HG03565 (cell line): ENCODE data around the gene PICALM.

Experiments used
- ATAC-seq: cut with Tn5 transposase; IDR thresholded peaks from one replicate; pipeline ENCODE4 v1.9.1; 2021; ENCODE audit warnings: mild to moderate bottlenecking, moderate library complexity; ENCODE audit not compliant: unreplicated experiment

PICALM gene

GRCh38 chr11:86050196-86050709 is 18.6 kb downstream of the PICALM start:
- no peak for ATAC-seq

- no peak for ATAC-seq
Observed at GRCh38 chr11:86047275-86047991, 21.5 kb downstream of the PICALM start.

DNA sequence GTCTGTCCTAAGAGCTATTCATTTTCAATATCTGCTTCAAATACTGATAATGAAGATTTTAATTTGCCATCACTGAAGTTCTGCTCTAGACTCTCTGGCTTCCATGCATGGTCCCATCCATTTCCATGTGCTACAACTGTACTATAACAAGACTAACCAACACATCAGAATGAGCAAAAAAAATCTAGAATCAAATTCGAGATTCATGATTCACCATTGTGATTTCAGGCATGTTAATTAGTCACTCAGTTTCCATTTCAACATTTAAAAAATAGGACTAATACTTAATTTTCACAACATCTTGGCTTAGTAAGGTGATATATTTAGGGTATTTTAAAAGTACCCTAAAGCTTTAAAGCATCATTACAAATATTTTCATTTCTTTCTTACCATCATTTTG is 22.8 kb downstream of the PICALM start:
- no peak for ATAC-seq

GRCh38 chr11:86043765-86044503 is 24.9 kb downstream of the PICALM start:
- ATAC-seq: no peak

DNA sequence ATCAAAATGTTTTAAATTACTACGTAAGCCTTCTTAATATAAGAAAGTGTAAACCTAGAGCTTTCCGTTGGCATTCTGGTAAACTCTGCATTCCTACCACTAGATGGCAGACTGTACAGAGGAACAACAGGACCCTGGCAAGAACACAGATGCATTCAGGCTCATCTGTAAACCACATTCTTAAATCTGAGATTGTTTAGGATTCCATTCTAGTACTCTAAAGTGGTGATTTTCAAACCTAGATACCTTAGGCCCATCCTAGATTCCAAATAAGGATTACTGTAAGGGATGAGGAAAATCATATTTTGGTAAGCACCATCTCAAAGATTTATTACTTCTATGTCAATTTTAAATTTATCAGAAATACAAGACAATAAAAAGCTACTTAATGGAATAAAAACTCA is 26.9 kb downstream of the PICALM start:
- peak; percentile 60 for ATAC-seq

- no peak for ATAC-seq
Observed at GRCh38 chr11:86040919-86041850, 27.7 kb downstream of the PICALM start.

DNA sequence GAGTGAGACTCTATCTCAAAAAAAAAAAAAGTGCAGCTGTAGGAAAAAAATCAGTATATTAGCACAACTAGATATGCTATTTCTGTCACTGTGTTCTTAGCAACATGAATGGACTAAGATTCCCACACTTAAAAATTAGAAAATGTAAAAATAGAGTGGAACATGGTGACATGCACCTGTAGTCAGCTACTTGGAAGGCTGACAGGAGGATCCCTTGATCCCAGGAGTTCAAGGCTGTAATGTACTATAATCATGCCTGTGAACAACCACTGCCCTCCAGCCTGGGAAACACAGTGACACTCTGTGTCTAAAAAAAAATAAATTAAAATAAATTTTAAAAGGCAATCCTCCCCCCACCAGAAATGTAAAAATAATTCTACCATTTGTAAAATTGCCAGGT is 29.8 kb downstream of the PICALM start:
- no peak for ATAC-seq

- ATAC-seq: no peak
Observed at GRCh38 chr11:86037743-86038142, 31.1 kb downstream of the PICALM start.

- no peak for ATAC-seq
Observed at GRCh38 chr11:86035920-86036319, 33.0 kb downstream of the PICALM start.

- no peak for ATAC-seq
Observed at GRCh38 chr11:86035164-86035563, 33.7 kb downstream of the PICALM start.

DNA sequence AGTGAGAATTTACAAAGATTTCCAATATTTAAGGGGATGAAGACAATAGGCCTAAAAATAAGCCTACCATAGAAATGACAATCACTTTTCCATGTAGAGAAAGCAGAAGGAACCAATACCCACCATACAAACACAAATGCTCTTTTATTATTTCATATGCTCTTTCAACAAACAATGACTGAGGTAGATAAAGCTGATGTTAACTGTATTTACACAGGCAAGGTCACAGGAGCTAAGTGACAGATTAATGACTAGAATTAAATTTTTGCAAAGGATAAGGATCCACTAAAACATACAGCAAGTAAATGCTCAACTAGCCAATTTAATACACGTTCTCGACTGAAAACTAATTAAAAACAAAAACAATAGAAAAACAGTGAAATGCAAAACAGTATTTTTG is 34.2 kb downstream of the PICALM start:
- ATAC-seq: no peak

DNA sequence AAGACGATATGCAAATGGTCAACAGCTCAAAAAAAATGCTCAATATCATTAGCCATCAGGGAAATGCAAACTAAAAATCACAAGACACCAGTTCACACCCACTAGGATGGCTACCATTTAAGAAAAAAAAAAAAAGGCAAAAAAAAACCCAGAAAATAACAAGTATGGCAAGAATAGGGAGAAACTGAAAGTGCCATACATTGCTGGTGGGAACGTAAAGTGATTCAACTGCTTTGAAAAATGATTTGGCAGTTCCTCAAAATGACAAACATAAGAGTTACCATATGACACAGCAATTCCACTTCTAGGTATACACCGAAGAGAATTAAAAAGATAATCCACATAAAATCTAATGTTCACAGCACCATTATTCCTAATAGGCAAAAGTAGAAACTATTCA is 47.5 kb downstream of the PICALM start:
- ATAC-seq: no peak

DNA sequence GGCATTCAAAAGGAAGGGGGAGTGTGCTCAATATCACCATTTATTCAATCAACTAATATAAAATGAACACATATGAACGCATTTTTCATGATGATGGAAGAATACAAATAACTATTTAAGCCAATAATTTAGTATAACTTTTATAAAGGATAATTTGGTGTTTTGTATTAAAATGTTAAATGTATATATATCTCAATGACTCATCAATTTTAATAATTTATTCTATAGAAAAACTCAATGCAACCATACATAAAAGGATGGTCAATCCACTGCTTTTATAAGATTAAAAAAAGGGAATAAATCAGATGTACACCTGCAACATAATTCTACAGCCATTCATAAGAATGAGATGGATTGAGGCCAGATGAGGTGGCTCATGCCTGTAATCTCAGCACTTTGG is 50.6 kb downstream of the PICALM start:
- no peak for ATAC-seq

DNA sequence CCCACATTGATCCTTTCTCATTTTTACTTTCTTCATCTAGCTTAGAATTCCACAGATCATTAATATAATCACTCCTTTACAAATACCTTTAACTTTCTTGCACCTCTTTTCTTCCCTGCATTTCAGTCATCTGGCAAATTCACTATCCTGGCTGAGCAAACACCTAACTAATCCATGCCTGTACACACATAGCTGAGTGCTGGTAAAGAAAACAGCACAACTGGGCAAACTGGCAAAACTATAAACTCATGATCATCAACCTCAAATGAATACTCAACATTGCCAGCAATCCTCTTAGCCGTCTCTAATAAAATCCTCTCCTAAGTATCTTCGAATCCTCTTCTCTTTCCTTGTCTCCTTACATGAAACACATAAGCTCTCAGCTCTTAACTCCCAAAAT is 52.4 kb downstream of the PICALM start:
- ATAC-seq: no peak

- no peak for ATAC-seq
Observed at GRCh38 chr11:86015699-86016098, 53.2 kb downstream of the PICALM start.

DNA sequence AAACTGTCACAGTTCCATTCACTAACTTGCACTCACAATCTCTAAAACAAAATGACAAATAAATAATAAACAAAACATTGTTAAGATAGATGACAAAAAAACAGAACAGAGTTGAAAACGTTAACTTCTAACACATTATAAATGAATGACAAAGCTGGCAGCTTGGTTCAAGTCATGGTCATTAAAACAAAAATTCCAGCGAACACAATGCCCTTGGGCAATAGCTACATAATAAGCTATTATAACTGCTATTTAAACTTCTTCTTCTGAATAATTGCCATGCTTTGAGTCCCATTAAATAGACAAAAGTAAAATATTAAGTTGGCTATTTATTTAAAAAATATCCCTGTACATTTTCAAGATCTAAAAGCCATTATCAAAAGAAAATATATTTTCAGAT is 54.7 kb downstream of the PICALM start:
- no peak for ATAC-seq

- ATAC-seq: no peak
Observed at GRCh38 chr11:86013713-86014112, 55.2 kb downstream of the PICALM start.

DNA sequence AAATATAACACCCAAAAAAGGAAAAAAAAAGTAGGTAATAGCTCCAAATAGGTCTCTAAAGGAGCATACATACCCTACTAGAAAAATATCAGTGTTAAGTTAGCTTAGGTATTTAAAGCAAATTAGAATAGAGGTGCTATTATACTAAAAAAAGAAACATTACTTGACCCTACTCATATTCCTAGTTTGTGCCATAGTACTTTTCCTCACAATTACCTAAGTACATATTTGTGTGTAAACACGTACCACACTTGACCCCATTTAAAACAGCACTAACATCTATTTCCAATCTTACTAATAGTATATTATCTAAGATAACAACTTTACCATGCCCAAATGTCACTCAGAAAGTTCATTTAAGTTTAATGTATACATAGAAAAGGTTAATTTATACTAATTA is 57.7 kb downstream of the PICALM start:
- no peak for ATAC-seq

- ATAC-seq: no peak
Observed at GRCh38 chr11:86003654-86004053, 65.2 kb downstream of the PICALM start.

GRCh38 chr11:86002431-86002830 is 66.5 kb downstream of the PICALM start:
- no peak for ATAC-seq

GRCh38 chr11:85991508-85991907 is 77.4 kb downstream of the PICALM start:
- no peak for ATAC-seq
